Stimulated activated naive CD8-positive, alpha-beta T cell treated with anti-CD3 and anti-CD28 coated beads, Interleukin-15, Interleukin-2, amounts not matched to agents 100 ng/mL and 50 ng/mL, for 24 hours (primary cell): ENCODE data around the gene ZFP64.
"Not testable (repeated sequence)": the region's sequence is repeated elsewhere in the genome, so short reads cannot be mapped to it uniquely, and the experiment has no call there.

ENCODE experiments used
- H3K27ac Mint-ChIP-seq: one replicate; pipeline ENCODE4 v1.8.0; 2021; ENCODE audit warnings: mild to moderate bottlenecking, mixed read lengths
- H3K27me3 Mint-ChIP-seq: one replicate; pipeline ENCODE4 v1.8.0; 2021; ENCODE audit warnings: mixed read lengths
- H3K36me3 Mint-ChIP-seq: one replicate; pipeline ENCODE4 v1.8.0; 2021; ENCODE audit warnings: low read depth, mixed read lengths
- H3K4me1 Mint-ChIP-seq: one replicate; pipeline ENCODE4 v1.8.0; 2021; ENCODE audit warnings: low read depth, mixed read lengths
- H3K4me3 Mint-ChIP-seq: one replicate; pipeline ENCODE4 v1.8.0; 2021; ENCODE audit warnings: mild to moderate bottlenecking, mixed read lengths
- H3K9me3 Mint-ChIP-seq: one replicate; pipeline ENCODE4 v1.8.0; 2021; ENCODE audit warnings: mixed read lengths

Gene ZFP64

GRCh38 chr20:52191132-52191915, at the start of gene ZFP64:
TSS of gene ZFP64 (minus strand) at chr20:52191779. CDS start at chr20:52191636, 143 bp downstream.
- peaks cover 23% of the 10 kb centered on the region for H3K4me1 Mint-ChIP-seq
- peak within 1 kb of the TSS; percentile 88 for H3K27ac Mint-ChIP-seq
- peaks cover 5% of the 10 kb centered on the region for H3K36me3 Mint-ChIP-seq
- H3K27me3 Mint-ChIP-seq: no peaks in the 10 kb centered on the region
- H3K9me3 Mint-ChIP-seq: no peaks in the 10 kb centered on the region
- peak within 1 kb of the TSS; percentile 87 for H3K4me3 Mint-ChIP-seq

DNA sequence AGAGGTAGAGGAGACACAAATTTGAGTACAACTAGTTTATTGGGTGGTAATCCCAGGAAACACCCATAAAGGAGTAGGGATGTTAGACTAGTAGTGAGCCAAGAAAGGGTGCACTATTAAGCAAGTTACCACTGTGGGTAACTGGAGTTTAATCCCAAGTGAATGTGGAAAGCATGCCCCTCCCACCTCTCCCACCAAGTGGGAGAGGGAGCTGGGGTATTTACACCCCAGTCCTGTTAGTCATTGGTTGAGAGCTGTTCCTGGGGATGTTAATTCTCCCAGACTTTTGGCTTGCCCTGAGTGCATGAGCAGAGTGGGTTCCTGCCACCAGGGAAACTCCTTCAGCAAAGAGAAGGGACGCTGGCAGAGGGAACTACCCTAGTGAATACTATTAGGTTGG, 49.2 kb upstream of the ZFP64 start:
- H3K27me3 Mint-ChIP-seq: peaks cover 6% of the 10 kb centered on the region
- H3K36me3 Mint-ChIP-seq: no peaks in the 10 kb centered on the region
- no peaks in the 10 kb centered on the region for H3K9me3 Mint-ChIP-seq
- H3K27ac Mint-ChIP-seq: no peak overlapping the region
- peaks cover 4% of the 10 kb centered on the region for H3K4me1 Mint-ChIP-seq
- no peak overlapping the region for H3K4me3 Mint-ChIP-seq

- peaks cover 4% of the 10 kb centered on the region for H3K4me1 Mint-ChIP-seq
- H3K36me3 Mint-ChIP-seq: no peaks in the 10 kb centered on the region
- H3K9me3 Mint-ChIP-seq: no peaks in the 10 kb centered on the region
- H3K27ac Mint-ChIP-seq: no peak overlapping the region
- no peak overlapping the region for H3K4me3 Mint-ChIP-seq
- peaks cover 7% of the 10 kb centered on the region for H3K27me3 Mint-ChIP-seq
Measured at GRCh38 chr20:52239102-52239501, 47.5 kb upstream of the ZFP64 start.

- Mint-ChIP-seq H3K4me1 (no peaks in the 10 kb centered on the region), H3K27me3 (peaks cover 7% of the 10 kb centered on the region), H3K36me3 (no peaks in the 10 kb centered on the region), H3K9me3 (no peaks in the 10 kb centered on the region), H3K4me3 (no peak overlapping the region), H3K27ac (no peak overlapping the region)
Measured at GRCh38 chr20:52236292-52236691, 44.7 kb upstream of the ZFP64 start.

DNA sequence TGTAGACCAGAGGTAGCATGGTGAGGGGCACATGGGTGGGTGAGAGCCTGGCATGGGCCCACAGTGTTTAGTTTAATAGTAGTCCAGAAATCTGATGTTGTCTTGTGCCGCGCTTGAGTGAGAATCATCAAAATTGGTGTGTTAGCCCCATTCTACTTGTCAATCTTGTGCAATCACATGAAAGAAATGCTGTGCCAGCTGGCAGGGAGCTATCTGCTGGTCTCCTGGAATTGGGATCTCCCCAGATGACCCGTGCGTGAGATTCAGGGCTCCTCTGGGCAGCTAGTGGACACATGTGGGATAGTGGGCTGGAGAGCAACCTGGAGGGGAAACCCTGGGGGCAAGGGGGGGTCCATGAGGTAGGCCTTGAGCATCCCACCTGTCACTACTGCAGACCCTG, 43.5 kb upstream of the ZFP64 start:
- no peaks in the 10 kb centered on the region for H3K9me3 Mint-ChIP-seq
- H3K36me3 Mint-ChIP-seq: no peaks in the 10 kb centered on the region
- H3K4me3 Mint-ChIP-seq: no peak overlapping the region
- H3K27ac Mint-ChIP-seq: no peak overlapping the region
- no peaks in the 10 kb centered on the region for H3K4me1 Mint-ChIP-seq
- peaks cover 7% of the 10 kb centered on the region for H3K27me3 Mint-ChIP-seq

DNA sequence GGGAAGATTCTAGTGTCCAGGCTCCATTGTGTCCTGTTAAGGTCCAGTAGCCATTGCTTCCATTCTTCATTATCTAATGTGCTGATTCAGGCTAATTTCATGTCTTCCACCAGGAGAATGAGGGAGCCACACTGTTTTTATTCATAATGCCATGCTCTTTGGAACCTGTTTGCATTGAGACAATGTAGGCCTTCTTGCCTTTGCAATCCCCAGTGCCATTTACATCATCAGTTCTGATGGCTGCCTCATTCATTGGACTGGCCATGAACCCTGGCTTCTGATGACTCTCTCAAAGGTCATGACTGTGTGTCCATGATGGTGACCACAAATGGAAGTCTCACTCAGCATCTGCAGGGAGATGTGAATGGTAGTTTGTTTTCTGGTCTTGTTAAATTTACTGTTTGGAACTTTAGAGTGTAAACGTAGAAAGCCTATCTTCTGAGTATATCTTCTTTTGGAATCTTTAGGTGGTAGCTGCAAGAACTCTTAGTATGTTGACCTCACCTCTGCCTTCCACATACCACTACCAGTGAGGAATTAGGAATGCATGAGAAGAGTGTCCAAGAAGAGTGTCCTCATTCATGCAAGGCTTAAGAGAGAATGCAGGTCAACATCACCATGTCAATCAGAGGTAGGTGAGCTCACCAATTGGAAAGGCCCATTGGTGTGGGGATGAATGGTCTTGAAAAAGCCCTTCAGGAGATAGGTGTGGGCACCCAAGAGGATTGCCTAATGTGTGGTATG, 42.9 kb upstream of the ZFP64 start:
- no peaks in the 10 kb centered on the region for H3K4me1 Mint-ChIP-seq

DNA sequence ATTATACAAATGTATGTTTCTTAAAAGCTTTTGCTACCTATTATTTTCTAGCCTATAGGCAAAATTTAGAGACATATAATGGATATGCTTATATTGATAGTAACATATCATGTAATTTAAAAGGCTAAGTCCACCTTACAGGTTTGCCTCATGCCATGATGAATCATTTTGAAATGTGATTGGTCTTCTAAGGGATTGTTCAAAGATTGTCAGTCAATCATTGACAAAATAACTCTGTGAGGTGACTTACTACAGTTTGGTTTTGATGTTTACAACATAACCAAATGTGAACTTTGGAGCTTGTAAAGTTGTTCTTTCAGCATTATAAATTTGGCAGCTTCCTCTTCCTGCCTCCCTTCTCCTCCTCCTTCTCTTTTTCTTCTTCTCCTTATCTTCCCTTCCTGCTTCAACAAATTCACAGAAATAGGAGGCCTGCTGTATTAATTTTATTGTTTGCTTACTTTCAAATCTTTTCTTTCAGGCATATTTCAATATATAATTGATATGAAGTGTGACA, 39.7 kb upstream of the ZFP64 start:
- Mint-ChIP-seq H3K4me1 (no peaks in the 10 kb centered on the region), H3K27ac (no peak overlapping the region), H3K27me3 (peaks cover 8% of the 10 kb centered on the region), H3K4me3 (no peak overlapping the region), H3K36me3 (no peaks in the 10 kb centered on the region), H3K9me3 (no peaks in the 10 kb centered on the region)

More for the DNA sequence above, 42.9 kb upstream of the ZFP64 start:
- no peaks in the 10 kb centered on the region for H3K36me3 Mint-ChIP-seq
- H3K4me3 Mint-ChIP-seq: no peak overlapping the region
- H3K9me3 Mint-ChIP-seq: no peaks in the 10 kb centered on the region
- H3K27ac Mint-ChIP-seq: no peak overlapping the region
- peaks cover 7% of the 10 kb centered on the region for H3K27me3 Mint-ChIP-seq

DNA sequence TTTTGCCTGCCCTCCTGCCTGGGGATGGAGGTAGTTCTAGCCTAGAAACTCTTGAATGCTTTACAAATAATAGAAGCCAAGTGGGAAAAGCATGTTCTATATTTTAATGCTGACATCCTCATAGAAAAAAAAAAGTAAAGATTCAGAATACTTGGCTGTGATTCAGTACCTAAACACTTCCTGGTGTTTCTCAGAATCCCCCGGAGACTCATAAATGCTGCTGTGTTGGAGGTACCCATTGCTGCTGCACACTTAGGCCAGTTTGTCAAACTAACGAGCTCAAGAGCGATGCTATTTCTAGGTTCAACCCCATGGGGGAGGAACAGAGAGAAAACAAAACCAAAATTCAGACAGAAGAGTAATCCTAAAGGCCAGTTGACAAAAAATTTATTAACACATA, 38.8 kb upstream of the ZFP64 start:
- H3K27me3 Mint-ChIP-seq: peaks cover 9% of the 10 kb centered on the region
- H3K27ac Mint-ChIP-seq: no peak overlapping the region
- no peaks in the 10 kb centered on the region for H3K36me3 Mint-ChIP-seq
- H3K4me1 Mint-ChIP-seq: no peaks in the 10 kb centered on the region
- H3K4me3 Mint-ChIP-seq: no peak overlapping the region
- no peaks in the 10 kb centered on the region for H3K9me3 Mint-ChIP-seq

DNA sequence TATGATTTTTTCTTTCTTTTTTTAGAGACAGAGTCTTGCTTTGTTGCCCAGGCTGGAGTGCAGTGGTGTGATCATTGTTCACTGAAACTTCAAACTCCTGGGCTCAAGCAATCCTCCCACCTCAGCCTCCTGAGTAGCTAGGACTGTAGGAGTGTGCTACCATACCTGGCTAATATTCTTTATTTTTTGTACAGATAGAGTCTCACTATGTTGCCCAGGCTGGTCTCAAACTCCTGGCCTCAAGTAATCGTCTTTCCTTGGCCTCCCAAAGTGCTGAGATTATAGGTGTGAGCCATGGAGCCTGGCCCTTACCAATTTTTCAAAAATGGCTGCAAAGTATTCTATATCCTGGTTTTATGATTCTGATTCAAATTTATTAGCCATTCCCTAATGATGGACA, 37.8 kb upstream of the ZFP64 start:
- H3K4me3 Mint-ChIP-seq, H3K36me3 Mint-ChIP-seq, H3K27ac Mint-ChIP-seq, H3K4me1 Mint-ChIP-seq, H3K9me3 Mint-ChIP-seq: not testable (repeated sequence)
- H3K27me3 Mint-ChIP-seq: peaks cover 10% of the 10 kb centered on the region

DNA sequence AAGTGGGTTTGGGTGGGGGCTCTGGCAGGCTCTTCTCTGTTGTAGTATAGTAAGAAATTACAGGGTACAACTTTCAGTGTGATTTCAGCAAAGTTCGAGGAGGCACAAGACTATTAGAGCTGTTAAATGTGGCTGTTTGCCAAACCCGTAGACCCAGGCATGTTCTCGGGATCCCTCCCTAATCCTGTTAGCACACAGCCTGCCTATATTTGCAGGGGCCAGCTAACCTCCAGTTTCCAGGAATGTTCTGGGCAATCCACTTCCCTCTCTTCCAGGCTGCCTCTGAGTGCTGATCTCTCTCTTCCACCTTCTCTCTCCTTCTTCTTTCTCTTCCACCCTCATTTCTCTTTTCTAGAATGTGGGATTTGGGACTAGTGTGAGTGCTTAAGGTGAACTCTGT, 34.8 kb upstream of the ZFP64 start:
- Mint-ChIP-seq H3K4me1 (no peaks in the 10 kb centered on the region), H3K27ac (no peak overlapping the region), H3K36me3 (peaks cover 3% of the 10 kb centered on the region), H3K27me3 (peaks cover 10% of the 10 kb centered on the region), H3K9me3 (peaks cover 5% of the 10 kb centered on the region), H3K4me3 (no peak overlapping the region)

GRCh38 chr20:52224920-52225319, 33.3 kb upstream of the ZFP64 start:
- H3K4me1 Mint-ChIP-seq: no peaks in the 10 kb centered on the region
- peaks cover 4% of the 10 kb centered on the region for H3K36me3 Mint-ChIP-seq
- no peak overlapping the region for H3K27ac Mint-ChIP-seq
- no peak overlapping the region for H3K4me3 Mint-ChIP-seq
- H3K9me3 Mint-ChIP-seq: peaks cover 7% of the 10 kb centered on the region
- peaks cover 10% of the 10 kb centered on the region for H3K27me3 Mint-ChIP-seq

GRCh38 chr20:52221362-52221761, 29.8 kb upstream of the ZFP64 start:
- H3K4me3 Mint-ChIP-seq, H3K27ac Mint-ChIP-seq, H3K36me3 Mint-ChIP-seq, H3K4me1 Mint-ChIP-seq: not testable (repeated sequence)
- Mint-ChIP-seq H3K27me3 (peaks cover 16% of the 10 kb centered on the region), H3K9me3 (peaks cover 15% of the 10 kb centered on the region)

GRCh38 chr20:52220891-52221290, 29.3 kb upstream of the ZFP64 start:
- not testable (repeated sequence) for H3K27ac Mint-ChIP-seq, H3K36me3 Mint-ChIP-seq, H3K4me3 Mint-ChIP-seq, H3K4me1 Mint-ChIP-seq
- Mint-ChIP-seq H3K27me3 (peaks cover 16% of the 10 kb centered on the region), H3K9me3 (peaks cover 15% of the 10 kb centered on the region)

- Mint-ChIP-seq H3K27ac (no peak overlapping the region), H3K9me3 (peaks cover 15% of the 10 kb centered on the region), H3K36me3 (peaks cover 4% of the 10 kb centered on the region), H3K4me1 (no peaks in the 10 kb centered on the region), H3K27me3 (peaks cover 15% of the 10 kb centered on the region), H3K4me3 (no peak overlapping the region)
Measured at GRCh38 chr20:52219441-52219840, 27.9 kb upstream of the ZFP64 start.

- peaks cover 4% of the 10 kb centered on the region for H3K36me3 Mint-ChIP-seq
- no peaks in the 10 kb centered on the region for H3K4me1 Mint-ChIP-seq
- H3K9me3 Mint-ChIP-seq: peaks cover 15% of the 10 kb centered on the region
- H3K27ac Mint-ChIP-seq: no peak overlapping the region
- H3K4me3 Mint-ChIP-seq: no peak overlapping the region
- peaks cover 30% of the 10 kb centered on the region for H3K27me3 Mint-ChIP-seq
Measured at GRCh38 chr20:52217689-52218395, 26.3 kb upstream of the ZFP64 start.
